HL-60 (cell line): ENCODE results near the gene RHOBTB1.

Experiments used
- CTCF ChIP-seq: IDR thresholded peaks from one replicate; pipeline ENCODE4 v1.5.1; 2011; ENCODE audit warnings: low read length, control low read depth, inconsistent platforms; ENCODE audit not compliant: insufficient read depth
- POLR2AphosphoS5 ChIP-seq: IDR thresholded peaks from 2 replicates; pipeline ENCODE4 v1.6.1; 2012; ENCODE audit warnings: low read depth
- REST ChIP-seq: IDR thresholded peaks from 2 replicates; pipeline ENCODE4 v1.6.1; 2012; ENCODE audit warnings: low read depth; ENCODE audit not compliant: insufficient replicate concordance
- SPI1 ChIP-seq: IDR thresholded peaks from 2 replicates; pipeline ENCODE4 v1.6.1; 2012; ENCODE audit warnings: low read depth, mild to moderate bottlenecking, borderline replicate concordance

GRCh38 chr10:60873758-60874157 is 70.2 kb downstream of the RHOBTB1 start:
- TF ChIP-seq CTCF (no peak), REST (no peak), POLR2AphosphoS5 (no peak), SPI1 (no peak)
